Activated naive CD8-positive, alpha-beta T cell treated with anti-CD3 and anti-CD28 coated beads, Interleukin-2, amount 50 U/mL, for 16 hours (primary cell): Measurements from ENCODE around the gene ARFGAP2.
"Not testable (repeated sequence)": the region's sequence is repeated elsewhere in the genome, so short reads cannot be mapped to it uniquely, and the experiment has no call there.

Source experiments
- DNase-seq: peaks from one replicate; pipeline ENCODE4 v3.0.0-alpha.2; 2020; ENCODE audit warnings: low read depth, low spot score

The ARFGAP2 gene

DNA sequence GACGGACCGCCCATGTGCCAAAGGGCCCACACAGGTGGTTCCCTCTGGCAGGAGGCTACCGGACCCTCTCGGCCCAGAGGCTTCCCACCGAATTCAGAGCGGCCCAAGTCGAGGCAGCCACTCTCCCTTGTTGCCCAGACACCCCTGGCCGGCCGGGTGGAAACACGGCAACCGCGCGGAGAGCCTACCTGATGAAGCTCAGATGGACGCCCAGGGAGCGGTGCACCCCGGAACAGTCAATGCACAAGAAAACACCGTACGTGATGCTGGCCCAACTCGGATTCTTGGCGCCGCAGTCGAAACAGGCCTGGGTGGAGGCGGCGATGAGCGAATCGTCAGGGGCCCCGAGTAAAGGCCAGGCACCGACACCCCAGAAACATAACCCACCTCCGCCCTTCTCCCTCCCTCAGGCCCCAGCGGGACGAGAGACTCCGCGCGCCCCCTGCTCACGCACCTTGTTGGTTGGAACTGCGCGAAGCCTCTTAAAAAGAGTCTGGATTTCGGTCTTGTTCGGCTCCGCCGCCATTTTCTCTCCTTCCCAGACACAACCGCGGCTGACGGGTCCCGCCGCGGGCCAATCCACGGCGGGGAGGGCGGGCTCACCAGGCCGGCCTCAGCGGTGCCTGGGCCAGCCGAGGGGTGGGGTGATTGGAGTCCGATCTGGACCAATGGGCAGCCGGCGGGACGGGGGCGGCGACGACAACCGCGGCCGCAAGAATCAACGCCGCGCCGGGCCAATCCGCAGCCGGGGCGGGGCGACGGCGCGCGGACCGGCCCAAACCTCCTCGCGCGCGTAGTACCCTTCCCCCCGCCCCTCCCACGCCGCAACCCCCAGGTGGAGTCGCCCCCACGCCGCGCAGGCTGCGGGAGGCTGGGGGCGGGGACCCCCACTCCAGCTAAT, at the start of gene ARFGAP2:
Gene ARFGAP2, minus strand, starts transcription at position 552 of the 901 bp plus-strand sequence. Its CDS starts 26 bp downstream, at position 526.
- peak; percentile 91 for DNase-seq

DNA sequence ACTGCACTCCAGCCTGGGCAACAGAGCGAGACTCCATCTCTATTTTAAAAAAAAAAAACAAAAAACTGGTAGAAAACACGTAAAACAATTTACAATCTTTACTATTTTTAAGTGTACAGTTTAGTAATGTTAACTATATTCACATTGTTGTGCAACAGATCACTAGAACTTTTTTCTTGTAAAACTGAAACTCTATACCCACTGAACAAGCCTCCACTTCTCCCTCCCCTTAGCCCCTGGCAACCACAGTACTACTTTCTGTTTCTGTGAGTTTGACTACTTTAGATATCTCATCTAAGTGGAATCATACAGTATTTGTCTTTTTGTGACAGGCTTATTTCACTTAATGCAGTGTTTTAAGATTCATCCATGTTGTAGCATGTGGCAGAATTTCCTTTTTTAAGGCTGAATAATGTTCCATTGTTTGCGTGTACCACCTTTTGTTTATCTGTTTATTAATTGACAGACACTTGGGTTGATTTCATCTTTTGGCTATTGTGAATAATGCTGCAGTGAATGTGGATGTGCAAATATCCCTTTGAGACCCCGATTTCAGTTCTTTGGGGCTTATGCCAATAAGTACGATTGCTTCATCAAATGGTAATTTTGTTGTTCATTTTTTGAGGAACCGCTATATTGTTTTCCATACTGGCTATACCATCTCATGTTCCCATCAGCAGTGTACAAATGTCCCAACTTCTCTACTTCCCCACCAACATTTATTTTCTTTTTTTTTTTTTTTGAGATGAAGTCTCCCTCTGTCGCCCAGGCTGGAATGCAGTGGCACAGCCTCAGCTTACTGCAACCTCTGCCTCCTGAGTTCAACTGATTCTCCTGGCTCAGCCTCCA, 49.1 kb upstream of the ARFGAP2 start:
- no peak for DNase-seq

DNA sequence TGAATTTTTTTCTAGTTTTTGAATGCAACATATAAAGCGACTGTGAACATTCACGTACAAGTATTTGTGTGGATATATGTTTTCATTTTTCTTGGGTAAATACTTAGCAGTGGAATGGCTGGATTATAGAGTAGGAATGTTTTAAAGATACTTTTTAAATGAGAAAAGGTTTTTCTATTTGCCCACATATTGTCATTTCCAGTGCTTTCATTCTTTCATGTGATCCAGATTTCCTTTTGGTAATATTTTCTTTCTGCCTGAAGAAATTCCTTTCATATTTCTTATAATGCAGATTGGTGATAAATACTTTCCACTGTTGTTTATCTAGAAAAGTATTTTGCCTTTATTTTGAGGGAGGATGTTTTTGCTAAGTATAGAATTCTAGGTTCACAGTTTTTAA, 46.0 kb upstream of the ARFGAP2 start:
- DNase-seq = no peak

DNA sequence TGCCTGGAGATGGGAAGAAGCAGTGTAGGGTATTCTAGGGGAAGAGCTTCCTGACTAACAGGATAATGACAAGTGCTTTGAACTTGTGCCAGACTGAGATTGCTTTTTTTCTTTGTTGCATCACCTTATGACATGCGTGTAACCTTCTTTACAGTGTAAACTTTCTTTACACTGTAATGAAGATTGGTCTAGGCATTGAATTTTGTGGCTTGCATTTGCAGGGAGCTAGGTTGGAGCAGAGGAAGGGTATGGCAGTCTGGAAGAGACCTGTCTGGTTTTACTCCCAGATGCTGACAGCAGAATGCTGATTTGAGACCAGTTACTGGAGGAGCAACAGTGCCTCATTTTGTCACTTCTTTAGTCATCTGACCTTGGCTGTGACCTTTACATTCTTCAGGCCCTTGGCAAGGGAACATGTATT, 43.7 kb upstream of the ARFGAP2 start:
- DNase-seq = no peak

DNA sequence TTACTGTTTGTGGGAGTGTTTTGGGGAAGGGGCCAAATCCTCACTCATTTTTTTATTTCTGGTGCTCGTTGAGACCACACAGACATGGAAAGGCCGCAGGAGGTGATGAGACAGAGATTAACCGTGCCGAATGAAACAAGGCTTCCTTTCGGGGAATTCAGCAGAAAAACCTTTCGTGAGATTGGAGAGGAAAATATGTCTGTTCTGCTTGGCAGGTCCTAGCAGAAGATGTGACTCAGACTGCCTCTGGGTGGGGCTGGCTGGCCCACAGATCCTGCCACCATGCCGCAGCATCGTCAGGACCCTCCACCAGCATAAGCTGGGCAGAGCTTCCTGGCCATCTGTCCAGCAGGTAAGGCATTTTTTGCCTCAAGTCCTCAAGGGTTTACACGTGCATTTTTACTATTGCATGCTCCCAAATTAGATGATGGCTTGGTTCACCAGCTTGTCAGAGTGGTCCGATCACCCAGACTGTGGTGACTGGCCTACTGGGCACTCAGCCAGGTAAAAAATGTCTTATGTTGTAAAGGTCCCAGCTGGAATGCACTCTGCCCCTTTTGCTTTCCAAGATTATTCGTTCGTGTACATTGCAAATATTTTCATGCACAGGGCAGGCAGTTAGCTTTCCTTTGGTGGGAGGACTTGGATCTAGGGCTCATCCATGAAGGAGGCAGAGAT, 39.6 kb upstream of the ARFGAP2 start:
- DNase-seq = peak; percentile 45

DNA sequence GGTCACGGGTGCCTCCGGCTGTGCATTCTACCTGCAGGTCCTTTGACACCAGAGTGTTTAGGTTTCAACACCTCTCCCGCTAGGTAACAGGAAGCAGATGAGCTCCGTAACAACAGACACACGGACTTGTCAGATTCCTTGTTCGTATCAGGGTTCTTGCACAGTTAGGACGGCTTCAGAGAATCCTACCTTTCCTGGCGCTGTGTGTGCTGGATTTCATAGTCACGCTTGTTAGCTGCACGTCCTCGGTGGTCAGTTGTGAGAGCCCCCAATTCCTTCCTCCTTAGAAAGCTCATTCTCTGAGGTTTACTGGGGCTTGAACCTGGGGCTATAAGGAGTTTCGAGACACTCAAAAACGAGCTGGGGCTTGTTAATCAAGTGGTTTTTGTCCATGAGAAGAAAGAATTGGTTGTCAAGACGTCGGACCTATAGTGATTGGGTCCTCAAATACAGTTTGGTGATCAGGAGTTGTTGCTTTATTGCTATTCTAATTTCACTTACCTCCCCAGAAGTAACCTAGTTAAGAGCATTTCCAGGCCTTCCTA, 38.8 kb upstream of the ARFGAP2 start:
- DNase-seq = no peak

DNA sequence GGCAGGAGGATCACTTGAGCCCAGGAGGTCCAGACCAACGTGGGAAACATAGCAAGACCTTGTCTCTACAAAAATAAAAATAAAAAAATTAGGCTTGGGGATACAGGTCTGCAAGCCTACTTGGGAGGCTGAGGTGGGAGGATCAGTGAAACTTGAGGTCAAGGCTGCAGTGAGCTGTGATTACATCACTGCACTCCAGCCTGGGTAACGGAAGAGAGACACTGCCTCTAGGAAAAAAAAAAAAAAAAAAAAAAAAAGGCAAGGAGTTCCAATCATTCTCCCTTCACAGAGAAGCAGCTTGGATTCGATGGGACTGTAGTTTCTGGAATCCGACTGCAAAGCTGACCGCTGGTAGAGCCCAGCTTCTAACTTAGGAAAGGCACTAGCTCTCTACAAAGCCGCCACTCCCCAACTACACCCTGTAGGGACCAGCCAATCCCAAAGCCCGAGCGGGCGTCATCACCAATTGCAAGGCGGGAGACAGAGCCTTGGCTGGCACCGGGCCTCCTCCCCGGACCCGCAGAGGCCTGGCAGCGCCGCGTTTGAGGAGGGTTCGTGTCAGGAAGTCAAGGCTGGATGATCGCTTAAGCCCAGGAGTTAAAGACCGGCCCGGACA, 37.4 kb upstream of the ARFGAP2 start:
- DNase-seq = peak; percentile 61

DNA sequence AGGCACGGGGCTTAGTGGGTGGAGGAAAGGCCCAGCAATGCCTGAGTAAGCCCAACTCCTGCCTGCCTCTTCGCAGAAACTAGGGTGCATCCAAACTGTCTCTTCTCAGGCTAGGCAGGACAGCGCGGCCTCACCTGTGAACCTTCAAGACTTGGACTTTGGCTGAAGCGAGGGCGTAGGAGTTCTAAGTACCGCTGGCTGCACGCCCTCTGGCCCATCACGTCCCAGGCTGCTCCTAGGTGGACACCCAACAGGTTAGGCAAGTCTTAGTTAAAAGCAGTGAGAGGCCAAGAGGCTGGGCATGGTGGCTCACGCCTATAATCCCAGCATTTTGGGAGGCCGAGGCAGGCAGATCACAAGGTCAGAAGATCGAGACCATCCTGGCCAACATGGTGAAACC, 36.3 kb upstream of the ARFGAP2 start:
- DNase-seq = no peak

DNA sequence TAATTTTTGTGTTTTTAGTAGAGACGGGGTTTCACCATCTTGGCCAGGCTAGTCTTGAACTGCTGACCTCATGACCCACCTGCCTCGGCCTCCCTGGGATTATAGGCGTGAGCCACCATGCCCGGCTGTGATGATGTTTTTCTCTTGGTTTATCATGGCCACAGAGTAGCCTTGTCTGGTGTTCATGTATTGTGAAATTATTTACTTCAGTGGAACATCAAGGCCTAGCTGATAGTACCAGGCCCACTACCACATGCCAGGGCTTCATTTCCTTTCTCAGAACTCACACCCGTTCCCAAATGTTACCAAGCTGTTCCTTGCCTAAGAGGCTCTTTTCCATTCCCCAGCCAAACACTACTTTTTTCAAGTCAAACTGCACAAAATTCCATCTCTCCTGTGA, 31.9 kb upstream of the ARFGAP2 start:
- no peak for DNase-seq

DNA sequence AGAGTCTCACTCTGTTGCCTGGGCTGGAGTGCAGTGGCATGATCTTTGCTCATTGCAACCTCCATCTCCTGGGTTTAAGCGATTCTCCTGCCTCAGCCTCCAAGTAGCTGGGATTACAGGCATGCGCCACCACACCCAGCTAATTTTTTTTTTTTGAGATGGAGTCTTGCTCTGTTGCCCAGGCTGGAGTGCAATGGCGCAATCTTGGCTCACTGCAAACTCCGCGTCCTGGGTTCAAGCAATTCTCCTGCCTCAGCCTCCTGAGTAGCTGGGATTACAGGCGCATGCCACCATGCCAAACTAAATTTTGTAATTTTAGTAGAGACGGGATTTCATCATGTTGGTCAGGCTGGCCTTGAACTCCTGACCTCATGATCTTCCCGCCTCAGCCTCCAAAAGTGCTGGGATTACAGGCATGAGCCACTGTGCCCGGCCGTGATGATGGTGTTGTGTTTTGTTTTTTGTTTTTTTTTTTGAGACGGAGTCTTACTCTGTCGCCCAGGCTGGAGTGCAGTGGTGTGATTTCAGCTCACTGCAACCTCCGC, 31.4 kb upstream of the ARFGAP2 start:
- not testable (repeated sequence) for DNase-seq

DNA sequence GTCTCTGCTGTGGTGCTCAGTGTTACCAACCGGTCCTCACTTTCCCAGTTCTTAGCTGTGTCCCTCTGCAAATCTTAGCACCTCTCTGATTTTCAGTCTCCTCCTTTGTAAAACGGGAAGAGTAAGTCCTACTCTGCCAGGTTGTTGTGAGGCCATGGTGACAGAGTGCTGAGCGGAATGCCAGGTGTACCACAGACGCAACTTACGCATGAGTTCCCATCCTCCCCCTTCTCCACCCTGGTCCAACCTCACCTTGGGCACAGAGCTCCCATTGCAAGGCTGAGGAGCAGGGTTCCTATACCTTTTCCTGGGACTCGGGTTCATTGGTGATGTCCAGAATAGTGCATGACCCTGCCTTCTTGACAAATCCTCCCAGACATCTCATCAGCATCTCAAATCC, 30.8 kb upstream of the ARFGAP2 start:
- DNase-seq = no peak

DNA sequence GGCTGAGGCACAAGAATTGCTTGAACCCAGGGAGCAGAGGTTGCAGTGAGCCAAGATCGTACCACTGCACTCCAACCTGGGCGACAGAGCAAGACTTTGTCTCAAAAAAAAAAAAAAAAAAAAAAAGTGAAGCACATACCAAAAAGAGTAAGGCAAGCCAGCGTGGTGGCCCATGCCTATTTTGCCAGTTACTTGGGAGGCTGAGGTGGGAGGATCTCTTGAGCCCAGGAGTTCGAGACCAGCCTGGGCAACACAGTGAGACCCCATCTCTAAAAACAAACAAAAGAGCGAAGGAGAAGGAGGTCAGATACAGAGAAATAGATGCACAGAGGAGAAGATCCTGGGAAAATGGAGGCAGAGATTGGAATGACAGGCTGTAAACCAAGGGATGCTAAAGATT, 29.9 kb upstream of the ARFGAP2 start:
- not testable (repeated sequence) for DNase-seq

DNA sequence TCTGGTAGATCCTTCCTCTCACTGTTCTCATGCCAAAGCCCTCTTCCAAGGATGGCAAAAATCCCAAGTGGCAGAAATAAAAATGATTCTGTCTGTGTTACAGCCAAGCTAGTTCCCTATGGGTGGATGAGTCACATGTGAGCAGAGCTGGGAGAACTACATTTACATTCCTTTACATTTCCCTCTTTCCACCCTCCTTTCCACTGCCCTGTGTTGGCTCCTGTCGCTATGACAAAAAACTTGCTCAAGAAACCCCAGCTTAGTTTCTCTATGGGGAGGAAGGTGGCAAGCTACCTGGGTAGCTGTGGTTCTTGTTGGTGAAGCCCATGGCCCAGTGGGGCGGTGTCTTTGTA, 27.9 kb upstream of the ARFGAP2 start:
- no peak for DNase-seq

DNA sequence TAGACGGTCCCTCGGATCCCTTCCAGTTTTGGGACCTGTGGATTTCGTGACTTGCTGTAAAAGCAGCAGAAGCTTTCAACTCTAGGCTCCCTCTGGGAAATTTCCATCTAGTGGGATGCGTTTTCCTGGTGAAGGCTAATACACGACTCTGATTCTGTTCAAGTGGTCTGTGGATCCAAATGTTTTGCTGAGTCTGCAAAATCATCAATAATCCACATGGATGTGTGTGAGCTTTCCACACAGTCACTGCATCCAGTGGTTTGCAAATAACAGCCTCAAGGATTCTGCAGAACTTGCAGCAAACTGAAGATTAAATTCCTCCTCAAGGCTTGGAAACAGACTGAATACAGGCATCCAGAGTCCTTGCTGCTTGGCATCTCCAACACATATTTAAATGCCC, 25.9 kb upstream of the ARFGAP2 start:
- DNase-seq = no peak

DNA sequence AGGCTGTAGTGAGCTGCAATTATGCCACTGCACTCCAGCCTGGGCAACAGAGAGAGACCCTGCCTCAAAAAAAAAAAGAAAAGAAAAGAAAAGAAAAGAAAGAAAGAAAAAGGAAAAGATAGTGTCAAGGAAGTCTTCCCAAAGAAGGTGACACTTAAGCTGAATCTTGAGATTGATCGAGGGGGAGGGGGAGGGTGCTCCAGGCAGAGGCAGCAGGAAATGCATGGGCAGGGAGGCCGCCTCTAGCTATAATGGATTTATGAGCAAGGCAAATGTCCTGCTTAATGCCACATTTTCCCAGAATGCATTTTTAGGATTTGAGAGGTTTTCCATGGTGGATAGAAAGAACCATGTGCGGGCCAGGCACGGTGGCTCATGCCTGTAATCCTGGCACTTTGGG, 24.3 kb upstream of the ARFGAP2 start:
- no peak for DNase-seq

DNA sequence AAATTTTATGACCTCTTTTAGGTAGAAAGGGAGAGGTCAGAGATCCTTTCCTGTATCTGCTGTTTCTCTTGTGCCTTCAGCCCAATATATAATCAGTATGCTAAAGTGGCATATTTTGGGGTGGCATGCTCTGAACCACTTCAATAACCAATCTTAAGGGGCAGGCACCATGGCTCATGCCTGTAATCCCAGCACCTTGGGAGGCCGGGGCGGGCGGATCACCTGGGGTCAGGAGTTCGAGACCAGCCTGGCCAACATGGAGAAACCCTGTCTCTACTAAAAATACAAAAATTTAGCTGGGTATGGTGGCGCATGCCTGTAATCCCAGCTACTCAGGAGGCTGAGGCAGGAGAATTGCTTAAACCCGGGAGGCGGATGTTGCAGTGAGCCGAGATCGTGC, 21.5 kb upstream of the ARFGAP2 start:
- not testable (repeated sequence) for DNase-seq

DNA sequence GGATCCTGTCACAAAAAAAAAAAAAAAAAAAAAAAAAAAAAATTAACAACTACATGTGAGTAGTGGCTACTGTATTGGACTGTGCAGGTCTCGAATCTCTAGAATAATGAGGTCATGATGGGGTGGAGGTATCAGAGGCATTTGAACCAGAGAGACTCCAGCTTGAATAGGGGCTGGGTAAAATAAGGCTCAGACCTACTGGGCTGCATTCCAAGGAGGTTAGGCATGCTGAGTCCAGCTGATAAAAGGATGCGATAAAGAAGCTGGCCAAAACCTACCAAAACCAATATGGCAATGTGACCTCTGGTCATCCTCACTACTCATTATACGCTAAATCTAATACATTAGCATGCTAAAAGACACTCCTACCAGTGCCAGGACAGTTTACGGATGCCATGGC, 15.4 kb upstream of the ARFGAP2 start:
- no peak for DNase-seq

DNA sequence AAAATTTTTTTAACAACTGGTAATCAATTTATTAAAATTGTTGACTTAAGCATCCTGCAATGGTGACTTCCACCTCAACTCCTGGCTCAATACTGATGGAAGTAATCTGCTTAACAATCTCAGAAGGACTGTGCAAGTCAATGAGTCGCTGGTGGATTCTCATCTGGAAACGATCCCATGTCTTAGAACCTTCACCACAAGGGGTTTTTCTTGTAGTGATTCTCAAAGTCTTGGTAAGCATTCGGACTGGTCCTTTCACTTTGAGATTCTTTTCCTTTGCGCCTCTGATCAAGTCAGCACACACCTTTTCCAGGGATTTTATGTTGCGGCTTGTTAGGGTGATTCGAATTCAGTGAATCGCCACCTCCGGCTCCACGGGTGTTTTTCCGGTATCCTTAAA, 14.5 kb upstream of the ARFGAP2 start:
- not testable (repeated sequence) for DNase-seq

DNA sequence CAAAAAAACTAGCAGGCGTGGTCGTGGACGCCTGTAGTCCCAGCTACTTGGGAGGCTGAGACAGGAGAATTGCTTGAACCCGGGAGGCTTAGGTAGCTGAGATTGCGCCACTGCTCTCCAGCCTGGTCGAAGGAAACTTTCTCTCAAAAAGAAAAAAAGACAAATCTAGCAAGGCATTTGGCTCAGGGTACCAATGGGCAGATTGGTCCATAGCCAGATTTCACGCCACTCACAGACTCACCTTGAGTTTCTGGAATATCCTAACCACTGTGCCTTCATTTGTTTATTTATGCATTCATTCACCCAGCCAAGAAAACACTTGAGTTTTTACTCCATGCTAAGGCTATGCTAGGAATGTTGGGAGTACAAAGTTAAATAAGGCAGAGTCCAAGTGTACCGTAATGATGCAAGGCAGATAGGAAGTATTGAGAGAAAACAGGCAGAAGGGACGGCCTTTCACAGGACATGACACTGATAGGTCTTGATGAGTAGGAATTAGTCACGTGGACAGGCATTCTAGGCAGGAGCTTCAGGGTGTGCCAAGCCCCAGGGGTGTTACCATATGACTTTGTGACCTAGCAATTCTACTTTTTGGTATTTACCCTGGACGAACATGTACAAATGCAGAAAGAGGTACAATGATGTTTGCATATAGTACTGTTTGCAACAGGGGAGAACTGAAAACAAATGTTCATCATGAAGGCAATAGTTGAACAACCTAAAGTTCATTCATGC, 12.6 kb upstream of the ARFGAP2 start:
- no peak for DNase-seq

DNA sequence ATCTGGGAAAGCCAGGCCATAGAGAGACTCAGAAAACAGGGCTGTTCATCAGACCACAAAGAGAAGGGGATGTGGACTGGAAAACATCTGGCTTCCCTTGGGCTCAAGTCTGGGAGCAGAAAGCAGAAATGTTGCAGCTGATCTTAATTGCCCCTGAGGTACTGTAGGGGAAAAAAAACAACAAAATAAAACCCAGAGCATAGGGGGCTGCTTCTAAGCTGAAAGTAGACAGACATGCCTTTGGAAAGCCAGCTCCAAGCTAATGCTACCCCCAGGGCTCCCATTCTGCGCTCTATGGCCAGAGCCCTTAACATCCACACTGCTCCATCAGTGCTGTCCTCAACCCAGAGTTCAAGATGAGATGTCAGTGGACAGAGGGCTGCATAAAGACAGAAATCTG, 11.6 kb upstream of the ARFGAP2 start:
- no peak for DNase-seq
